LHCN-M2 (cell line): ENCODE data around the gene APOD. TPM values are rescaled to one million over a fixed set of nuclear protein-coding genes. Genes with fewer than 3 reads are reported as not detected.
"Not testable (repeated sequence)": the region's sequence is repeated elsewhere in the genome, so short reads cannot be mapped to it uniquely, and the experiment has no call there.

Source experiments
- DNase-seq: peaks from one replicate; pipeline ENCODE4 v3.0.0-alpha.2; 2012; ENCODE audit warnings: low read depth
- polyA plus RNA-seq: library from polyadenylated mRNA; unstranded; fragments of >200 nt; gene quantifications from one replicate; pipeline ENCODE4 v1.2.1, GENCODE V29; 2012; ENCODE audit warnings: missing spikeins
- total RNA-seq: library from RNA; depleted of rRNA; stranded (reverse); fragments of >200 nt; gene quantifications from 2 replicates; pipeline ENCODE4 v1.2.3, GENCODE V29; 2014; rRNA removed

The APOD gene
- 2.8 and 3.8 TPM in 2 replicates for total RNA-seq
- polyA plus RNA-seq: 0.81 TPM

DNA sequence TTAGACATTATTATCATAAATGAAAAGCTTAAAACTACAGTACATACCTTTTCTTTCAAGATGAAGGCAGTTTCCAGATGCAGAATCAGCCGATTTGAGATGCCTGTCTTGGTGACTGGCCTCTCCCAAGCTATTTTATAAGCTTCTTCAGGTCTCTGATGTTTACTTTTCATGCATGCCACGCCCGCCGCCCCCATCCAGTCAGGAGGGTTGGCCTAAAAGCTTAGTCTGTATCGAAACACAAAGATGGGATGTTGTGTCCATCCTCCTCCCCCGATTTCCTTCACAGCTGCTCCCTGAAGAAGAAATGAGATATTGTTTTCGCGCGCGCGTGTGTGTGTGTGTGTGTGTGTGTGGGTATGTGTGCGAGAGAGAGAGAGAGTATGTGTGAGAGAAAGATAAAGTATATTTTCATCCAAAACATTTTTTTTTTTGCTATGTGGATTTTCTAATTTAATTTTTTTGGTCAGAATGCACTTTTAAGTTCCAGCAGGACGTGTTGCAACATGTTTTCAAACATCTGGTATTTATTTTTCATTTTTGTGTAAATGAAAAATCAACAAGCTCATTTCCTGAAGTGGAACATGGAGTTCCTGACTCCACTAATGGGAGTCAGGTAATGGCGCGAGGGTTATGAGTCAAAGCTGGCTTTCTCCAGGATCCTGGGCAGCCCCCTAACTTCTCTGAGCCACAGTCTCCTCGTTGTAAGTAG is at the start of gene APOD:
Gene APOD (minus strand): TSS at position 110 of the 712 bp plus-strand sequence. CDS start 4,479 bp downstream, outside the sequence.
- DNase-seq: peak; percentile 74

DNA sequence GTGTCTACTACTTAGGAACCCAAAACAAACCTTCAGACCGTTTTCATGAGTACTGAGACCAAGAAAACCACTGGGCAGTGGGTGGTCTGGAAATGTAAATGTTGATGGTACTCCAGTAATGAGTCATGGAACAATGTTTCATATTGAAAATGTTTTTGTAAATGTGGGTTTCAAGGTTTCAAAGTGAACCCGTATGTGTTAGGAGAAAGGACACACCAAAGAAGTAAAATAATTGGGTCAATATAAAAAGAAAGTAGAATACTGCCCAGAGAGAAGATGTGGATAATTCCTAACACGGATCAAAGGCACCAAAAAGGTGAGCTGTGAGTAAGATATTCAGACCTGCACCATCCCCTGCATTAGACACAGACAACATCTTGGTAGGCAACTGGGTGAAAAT is 49.6 kb upstream of the APOD start:
- not testable (repeated sequence) for DNase-seq

DNA sequence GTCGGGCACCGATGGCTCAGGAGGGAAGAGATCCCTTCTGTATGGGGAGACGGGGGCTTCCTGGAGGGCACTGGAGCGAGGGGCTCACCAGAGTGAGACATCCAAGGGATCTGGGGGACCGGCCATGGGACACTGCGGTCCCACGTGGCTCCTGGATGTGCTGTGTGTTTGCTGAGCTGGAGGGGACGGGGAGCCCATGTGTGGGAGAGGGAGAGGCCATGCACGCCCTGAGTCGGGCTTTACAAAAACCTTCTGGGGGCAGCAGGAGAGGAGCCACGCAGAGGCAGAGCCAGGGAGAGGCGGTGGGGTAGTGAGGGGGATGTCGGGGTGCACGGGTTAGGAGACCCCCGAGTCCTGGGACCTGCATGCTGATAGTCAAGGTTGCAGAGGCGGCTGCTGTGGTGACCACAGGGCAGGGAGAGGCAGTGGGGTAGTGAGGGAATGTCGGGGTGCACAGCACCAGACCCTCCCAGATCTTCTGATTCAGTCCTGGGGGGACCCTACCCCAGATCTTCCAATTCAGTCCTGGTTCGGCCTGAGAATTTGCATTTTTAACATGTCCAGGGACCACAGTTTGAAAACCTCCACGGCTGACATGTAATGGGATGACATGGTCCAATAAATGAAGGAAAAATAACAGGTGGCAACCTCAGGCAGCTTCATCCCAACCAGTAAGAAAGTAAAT is 48.9 kb upstream of the APOD start:
- not testable (repeated sequence) for DNase-seq

DNA sequence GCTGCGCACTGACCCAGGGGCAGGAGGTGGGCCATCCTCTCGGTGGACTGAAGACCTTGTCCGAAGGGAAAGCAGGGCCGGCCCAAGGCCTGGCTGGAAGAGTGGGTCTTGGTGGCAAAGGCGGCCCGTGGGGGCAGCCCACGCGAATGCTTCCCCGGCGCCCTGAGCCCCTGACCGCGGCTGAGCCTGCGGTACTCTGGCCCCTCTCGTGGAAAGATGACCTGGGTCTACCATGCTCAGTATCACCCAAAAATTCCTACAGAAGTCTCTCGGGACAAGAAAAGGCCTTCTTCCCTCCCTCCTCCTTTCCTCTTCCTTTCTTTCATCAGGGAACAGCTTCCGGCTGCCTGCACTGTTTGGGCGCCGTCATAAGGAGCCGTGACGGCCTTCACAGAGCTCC is 48.3 kb upstream of the APOD start:
- DNase-seq: not testable (repeated sequence)

DNA sequence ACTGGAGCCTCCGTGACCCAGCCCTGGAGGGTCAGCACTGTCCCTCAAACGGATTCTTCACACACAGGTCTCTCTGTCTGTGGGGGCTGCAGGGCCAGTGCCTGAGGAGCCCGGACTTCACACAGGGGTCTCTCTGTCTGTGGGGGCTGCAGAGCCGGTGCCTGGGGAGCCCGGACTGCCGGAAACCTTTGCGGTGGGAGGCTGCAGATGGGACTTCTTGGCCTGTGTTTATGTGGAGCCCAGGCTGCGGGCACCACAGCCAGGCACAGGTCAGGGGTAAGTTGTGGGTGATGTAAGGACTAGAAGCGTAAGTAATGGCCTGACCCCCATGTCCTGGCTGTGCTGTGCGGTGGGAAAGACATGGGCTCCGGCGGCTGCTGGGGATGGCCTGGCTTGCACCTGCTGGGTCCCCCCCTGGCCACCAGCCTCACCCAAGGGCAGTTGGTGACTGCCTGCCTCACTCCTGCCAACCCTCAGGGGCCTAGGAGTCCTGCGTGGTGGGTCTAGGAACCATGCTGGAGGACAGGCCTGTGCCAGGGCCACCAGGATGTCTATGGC is 47.3 kb upstream of the APOD start:
- not testable (repeated sequence) for DNase-seq

DNA sequence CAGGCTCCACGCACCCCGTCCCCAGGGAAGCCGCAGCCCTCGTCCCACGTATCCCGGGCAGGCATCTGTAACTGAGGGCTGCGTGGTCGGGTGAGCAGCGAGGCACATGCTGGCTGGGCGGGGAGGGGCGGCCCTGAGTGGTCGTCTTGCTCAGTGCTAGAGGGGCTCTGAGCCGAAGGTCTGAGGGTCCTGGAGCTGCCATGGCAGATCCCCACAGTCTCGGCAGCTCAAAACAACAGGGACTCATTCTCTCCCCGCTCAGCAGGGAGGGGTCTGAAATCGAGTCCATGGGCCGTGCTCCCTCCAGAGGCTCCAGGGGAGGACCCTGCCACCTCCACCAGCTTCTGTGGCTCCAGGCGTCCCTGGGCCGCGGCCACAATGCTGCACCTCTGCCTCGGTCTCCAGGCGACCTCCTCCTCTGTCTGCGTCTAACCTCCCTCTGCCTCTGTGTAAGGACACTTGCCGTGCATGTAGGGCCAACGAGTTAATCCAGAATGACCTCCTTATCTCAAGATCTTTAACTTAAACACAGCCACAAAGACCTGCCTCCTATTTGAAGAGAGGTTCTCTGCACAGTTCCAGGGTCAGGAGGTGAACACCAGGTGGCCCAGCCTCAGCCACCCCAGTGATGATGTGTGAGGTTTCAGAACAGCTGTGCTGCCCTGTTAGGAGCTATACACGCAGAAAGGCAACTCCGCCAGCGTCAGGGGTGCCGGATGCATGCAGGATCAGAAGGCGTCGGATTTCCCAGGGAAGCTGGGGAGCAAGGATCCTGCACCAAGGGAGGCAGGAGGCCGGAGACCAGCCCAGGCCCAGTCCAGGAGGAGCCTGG is 46.6 kb upstream of the APOD start:
- DNase-seq: not testable (repeated sequence)

DNA sequence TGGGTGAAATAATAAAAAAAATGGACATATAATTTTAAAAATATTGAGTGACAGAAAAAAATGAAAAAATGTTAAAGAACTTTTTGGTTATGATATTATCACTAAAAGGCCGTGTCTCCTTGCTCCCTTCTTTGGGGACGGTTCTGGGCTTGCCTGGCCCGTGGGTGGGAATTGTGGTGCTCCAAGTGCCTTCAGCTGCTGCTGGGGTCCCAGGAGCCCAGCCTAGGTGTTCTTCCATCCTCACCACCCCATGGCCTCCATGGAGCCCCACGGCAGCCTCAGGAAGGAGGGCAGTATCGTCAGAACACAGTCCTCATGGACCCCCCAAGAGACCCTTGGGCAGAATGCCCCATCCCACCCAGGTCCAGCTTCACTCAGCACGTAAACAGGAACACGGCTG is 45.9 kb upstream of the APOD start:
- not testable (repeated sequence) for DNase-seq

DNA sequence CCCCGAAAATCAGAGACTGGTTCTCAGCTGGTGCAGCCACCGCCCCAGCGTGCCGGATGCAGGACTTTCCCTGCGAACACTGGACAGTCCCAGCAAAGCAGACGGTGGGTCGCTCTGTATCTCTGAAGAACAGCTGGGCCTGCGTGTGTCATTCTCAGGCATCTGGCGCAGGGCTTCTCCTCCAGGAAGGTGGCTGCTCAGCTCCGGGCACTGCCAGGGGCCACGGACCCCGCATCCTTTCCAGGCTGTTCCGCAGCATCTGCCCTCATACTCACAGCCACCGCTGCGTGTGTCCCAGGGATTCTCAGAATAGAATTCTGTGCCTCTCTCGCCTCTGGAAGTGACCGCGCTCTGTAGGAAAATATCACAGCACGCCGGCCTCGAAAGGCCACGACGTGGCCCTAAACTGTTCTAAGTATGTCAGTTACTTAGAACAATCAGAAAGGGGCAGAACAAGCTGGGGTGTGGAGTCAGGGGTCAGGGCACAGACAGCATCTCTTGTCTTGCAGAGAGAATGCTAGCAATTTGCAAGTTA is 44.7 kb upstream of the APOD start:
- not testable (repeated sequence) for DNase-seq

DNA sequence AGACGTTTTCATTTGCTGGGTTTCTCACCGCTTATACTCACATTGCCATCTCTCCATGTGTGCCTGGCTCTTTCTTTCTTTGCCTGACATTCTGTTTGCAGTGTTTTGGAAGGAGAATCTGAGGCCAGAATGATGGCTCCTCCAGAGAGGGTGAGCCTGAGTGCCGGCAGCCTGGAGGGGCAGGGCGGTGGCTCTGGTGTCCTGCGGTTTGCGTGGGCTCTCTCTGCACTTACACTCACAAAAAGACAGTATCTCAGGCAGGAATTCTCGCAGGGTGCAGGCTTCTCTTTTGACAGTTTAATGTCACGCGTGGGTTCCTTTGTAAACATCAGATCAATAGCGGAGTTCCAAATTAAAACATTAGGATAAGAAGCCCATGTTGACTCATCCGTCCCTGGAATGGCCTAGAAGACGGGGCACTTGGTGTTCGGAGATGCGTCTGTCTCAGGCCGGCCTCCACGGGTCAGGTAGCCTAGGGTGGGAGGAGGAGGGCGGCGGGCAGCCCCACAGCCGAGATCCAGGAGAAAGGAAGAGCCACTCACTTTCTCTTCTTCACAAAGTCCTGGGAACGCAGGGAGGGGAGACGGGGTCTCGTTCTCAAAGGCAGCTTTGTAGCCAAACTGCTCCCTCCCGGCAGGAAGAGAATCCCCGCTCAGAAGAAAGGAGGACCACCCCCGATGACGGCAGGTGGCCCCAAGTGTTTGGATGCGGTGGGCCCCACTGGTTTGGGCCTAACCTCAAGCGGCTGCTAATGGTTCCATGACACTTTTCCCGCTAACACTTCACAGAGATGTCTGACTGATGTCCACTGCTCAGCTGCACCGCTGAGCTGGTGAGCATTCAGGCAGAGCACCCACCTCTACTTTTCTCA is 44.0 kb upstream of the APOD start:
- DNase-seq: not testable (repeated sequence)

DNA sequence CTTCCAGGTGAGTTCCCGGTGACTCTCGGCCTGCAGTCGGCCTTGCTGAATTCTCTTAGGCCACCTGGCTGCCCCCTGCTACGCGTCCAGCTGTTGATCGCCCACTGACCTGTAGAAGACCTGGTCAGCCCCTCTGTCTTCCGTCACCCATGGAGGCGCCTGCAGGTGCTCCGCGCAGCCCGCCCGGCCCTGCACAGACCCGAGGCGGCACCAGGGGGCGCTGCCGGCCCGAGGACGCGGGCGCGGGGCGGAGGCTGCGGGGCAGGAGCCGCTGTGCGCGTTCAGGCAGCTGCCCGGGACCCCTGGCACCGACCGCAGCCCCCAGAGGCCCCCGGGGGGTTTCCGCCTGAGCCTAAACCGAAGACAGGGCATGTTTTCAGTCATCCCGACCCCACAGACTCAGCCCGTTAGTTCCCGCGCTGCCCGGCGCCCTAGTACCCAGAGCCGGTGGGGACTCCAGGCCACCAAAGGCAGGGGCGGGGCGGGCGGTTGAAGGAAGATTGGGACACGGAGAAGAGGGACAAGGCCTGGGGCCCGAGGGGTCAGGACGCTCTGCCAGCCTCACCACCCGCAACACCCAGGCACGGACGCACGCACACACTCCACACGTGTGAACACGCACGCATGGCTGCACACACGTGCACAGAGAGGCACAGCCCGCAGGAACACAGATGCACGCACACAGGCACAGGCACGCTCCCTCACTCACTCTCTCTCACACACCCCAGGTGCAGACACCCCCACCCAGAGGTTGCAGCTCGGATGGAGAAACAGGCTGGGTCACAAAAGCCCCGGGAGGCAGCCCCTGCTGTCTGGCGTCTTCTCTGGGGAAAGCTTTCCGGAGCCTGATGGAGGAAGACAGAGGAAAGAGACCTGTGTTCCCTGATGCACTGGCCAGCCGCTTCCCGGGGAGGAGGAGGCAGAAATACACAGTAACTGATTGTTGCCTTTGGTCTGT is 41.1 kb upstream of the APOD start:
- DNase-seq: not testable (repeated sequence)

DNA sequence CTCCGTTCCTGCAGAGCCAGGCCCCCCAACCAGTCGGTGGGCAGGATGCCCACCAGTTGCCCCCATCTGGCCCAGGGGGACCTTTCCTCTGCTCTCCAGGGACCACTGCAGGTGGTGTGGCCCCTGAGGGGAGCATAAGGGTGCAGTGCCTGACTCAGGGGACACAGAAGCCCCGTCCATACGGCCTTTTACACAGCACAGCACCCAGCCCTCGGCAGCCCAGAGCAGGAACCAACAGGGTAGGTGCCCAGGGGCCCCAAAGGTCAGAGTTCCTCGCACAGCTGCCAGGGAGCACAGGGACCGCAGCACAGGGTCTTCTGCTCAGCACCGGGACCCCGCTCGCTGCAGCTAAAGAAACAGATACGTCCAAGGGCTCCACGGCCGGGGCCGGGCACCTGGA is 40.4 kb upstream of the APOD start:
- DNase-seq: not testable (repeated sequence)

DNA sequence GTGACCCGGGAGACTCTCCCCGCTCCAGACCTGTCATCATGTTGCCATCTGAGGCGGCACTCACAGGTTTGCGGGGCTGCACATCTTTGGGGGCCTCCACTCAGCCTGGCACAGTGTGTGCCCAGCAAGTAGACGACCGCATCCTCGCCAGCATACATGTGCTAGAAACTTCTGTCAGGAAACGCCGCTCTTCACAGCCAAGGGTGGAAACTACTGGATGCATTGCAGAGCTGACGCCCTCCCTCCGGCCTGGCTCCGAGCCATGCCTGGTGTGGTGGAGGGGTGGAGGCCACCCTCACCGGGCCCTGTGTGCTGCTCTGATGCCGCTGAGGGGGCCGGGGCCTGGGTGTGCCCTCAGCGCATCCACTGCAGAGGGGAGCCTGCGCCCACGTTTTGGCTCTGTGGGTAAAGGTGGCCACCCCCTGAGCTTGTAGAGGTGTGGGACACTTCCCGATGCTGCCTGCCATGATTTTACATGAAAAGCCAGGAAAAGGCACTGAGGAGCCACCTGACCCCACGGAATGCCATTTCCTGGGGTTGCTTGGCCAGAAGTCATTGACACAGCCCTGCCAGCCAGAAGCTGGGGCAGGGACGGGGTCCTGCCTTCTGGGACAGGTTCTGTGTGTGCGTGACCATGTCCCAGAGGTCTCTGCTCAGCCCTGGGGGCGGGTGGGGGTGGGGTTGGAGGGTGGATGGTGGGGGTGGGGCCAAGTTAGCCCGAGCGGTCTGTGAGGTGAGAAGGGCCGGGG is 39.7 kb upstream of the APOD start:
- DNase-seq: not testable (repeated sequence)

DNA sequence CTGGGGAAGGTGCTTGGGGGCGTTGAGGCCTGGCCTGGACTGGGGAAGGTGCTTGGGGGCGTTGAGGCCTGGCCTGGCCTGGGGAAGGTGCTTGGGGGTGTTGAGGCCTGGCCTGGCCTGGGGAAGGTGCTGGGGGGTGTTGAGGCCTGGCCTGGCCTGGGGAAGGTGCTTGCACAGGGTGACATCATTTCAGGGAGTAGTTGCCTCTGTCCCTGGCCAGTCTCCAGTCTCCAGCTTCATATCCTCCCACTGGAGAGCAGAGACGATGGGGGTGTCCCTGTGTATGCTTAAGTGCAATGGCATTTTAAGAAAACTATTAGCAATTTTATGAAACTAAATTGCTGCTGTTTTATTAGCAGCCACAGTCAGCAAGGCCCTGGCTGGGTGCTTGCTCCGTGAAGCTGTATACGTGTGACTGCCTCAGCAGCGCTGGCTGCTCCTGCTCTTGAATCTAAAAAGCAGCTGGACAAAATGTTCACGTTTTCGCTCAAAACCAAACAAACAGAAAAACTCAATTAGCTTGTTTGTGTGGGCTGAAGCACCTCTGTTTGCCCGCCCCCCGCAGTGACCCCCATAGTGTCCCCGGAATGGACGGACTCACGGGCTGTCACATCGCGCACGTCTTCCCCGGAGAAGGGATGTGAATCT is 38.9 kb upstream of the APOD start:
- DNase-seq: not testable (repeated sequence)

DNA sequence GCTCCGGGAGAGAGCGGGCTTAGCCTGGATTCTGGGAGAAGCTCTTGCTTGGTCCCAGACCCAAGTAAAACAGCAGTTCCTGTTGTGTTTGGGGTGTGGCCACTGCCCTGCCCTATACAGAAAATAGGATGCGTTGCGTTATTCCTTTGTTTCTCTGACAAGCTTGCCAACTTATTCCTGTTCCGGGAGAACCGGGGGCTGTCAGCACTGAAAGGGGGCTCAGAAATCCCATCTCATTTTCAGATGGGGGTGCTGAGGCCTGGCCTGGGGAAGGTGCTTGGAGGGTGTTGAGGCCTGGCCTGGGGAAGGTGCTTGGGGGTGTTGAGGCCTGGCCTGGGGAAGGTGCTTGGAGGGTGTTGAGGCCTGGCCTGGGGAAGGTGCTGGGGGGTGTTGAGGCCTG is 38.3 kb upstream of the APOD start:
- DNase-seq: not testable (repeated sequence)

DNA sequence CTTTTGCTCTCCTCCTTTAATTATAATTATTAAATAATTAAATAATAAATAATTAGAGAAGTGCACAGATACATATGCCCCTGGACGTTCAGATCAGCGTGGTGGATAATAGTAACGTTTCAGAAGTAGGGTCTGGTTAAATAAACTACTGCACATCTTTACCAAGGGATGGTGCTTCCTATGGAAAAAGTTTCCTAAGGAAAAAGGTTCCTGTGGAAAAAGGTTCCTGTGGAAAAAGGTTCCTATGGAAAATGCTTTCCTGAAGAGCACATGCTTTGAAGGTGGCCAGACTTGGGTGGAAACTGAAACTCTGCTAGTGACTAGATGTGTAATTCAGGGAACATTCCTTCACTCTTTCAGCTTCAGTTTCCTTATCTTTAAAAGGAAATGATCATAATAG is 37.4 kb upstream of the APOD start:
- not testable (repeated sequence) for DNase-seq

DNA sequence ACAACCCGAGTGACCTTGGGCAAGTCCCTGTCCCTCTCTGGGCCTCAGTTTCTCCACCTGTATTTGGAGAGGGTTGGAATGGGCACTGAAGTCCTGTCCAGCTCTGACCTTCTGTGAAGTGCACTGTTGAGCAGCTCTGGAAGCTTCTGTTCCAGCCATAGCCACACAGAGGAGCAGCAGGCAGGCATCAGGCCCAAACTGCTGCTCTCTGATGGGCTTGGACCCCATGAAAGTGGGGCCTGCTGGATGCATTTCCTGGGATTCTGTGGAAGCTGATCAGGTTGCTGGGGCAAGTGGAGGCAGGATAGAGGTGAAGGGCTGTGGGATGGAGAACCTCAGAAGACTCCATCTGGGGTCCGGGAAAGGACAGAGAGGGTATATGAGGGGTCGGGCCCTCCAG is 36.7 kb upstream of the APOD start:
- DNase-seq: not testable (repeated sequence)

DNA sequence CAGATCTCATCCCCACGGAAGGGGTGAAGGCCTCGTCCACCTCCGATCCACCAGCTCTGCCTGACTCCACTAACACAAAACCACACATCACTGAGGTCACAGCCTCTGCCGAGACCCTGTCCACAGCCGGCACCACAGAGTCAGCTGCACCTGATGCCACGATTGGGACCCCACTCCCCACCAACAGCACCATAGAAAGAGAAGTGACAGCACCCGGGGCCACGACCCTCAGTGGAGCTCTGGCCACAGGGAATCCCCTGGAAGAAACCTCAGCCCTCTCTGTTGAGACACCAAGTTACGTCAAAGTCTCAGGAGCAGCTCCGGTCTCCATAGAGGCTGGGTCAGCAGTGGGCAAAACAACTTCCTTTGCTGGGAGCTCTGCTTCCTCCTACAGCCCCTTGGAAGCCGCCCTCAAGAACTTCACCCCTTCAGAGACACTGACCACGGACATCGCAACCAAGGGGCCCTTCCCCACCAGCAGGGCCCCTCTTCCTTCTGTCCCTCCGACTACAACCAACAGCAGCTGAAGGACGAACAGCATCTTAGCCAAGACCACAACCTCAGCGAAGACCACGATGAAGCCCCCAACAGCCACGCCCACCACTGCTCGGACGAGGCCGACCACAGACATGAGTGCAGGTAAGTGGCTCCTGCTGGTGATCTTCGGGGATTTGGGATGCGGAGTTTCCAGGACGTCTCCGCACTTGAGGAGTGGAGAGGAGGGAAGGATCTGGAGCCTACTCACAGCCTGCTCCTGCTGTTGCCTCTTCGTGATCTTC is 36.0 kb upstream of the APOD start:
- not testable (repeated sequence) for DNase-seq
